ENCODE measurements around the gene DOCK11.
A peak's percentile ranks its signal among the peaks of the same experiment; 100 is the strongest.

DOCK11 gene

GRCh38 chrX:118630848-118631247 is 135.2 kb downstream of the DOCK11 start:
- no peak for DNase-seq (ENCODE audit: low spot score)

- no peak for DNase-seq (ENCODE audit: low spot score)
These were observed 136.0 kb downstream of the DOCK11 start for GRCh38 chrX:118631586-118631985.

- no peak for DNase-seq (ENCODE audit: low spot score)
These were observed 137.2 kb downstream of the DOCK11 start for GRCh38 chrX:118632862-118633261.

- DNase-seq (ENCODE audit: low spot score), result no peak
These were observed 137.9 kb downstream of the DOCK11 start for GRCh38 chrX:118633530-118633929.

GRCh38 chrX:118634336-118634735 is 138.7 kb downstream of the DOCK11 start:
- no peak for DNase-seq (ENCODE audit: low spot score)

- DNase-seq (ENCODE audit: low spot score), result peak; percentile 13
These were observed 142.4 kb downstream of the DOCK11 start for GRCh38 chrX:118637997-118638396.

GRCh38 chrX:118644378-118644777 is 148.8 kb downstream of the DOCK11 start:
- peak; percentile 34 for DNase-seq (ENCODE audit: low spot score)

- no peak for DNase-seq (ENCODE audit: low spot score)
These were observed 157.1 kb downstream of the DOCK11 start for GRCh38 chrX:118652717-118653116.

- DNase-seq (ENCODE audit: low spot score), result no peak
These were observed 158.7 kb downstream of the DOCK11 start for GRCh38 chrX:118654331-118654730.

GRCh38 chrX:118655561-118656246 is 160.1 kb downstream of the DOCK11 start:
- DNase-seq (ENCODE audit: low spot score), result no peak

- DNase-seq (ENCODE audit: low spot score), result no peak
These were observed 161.8 kb downstream of the DOCK11 start for GRCh38 chrX:118657413-118657812.

GRCh38 chrX:118660085-118660484 is 164.5 kb downstream of the DOCK11 start:
- DNase-seq (ENCODE audit: low spot score), result no peak

- no peak for DNase-seq (ENCODE audit: low spot score)
These were observed 169.6 kb downstream of the DOCK11 start for GRCh38 chrX:118665204-118665603.

- DNase-seq (ENCODE audit: low spot score), result no peak
These were observed 170.9 kb downstream of the DOCK11 start for GRCh38 chrX:118666521-118666920.

GRCh38 chrX:118669435-118669834 is 173.8 kb downstream of the DOCK11 start:
- no peak for DNase-seq (ENCODE audit: low spot score)

GRCh38 chrX:118675326-118675965 is 179.8 kb downstream of the DOCK11 start:
- DNase-seq (ENCODE audit: low spot score), result no peak

GRCh38 chrX:118675966-118676349 is 180.3 kb downstream of the DOCK11 start:
- no peak for DNase-seq (ENCODE audit: low spot score)

- no peak for DNase-seq (ENCODE audit: low spot score)
These were observed 181.7 kb downstream of the DOCK11 start for GRCh38 chrX:118677318-118677717.

GRCh38 chrX:118679290-118679689 is 183.7 kb downstream of the DOCK11 start:
- DNase-seq (ENCODE audit: low spot score), result no peak

GRCh38 chrX:118682258-118683014 is 186.8 kb downstream of the DOCK11 start:
- DNase-seq (ENCODE audit: low spot score), result no peak

- DNase-seq (ENCODE audit: low spot score), result no peak
These were observed 189.8 kb downstream of the DOCK11 start for GRCh38 chrX:118685393-118685792.

GRCh38 chrX:118688935-118689334 is 193.3 kb downstream of the DOCK11 start:
- DNase-seq (ENCODE audit: low spot score), result no peak

- no peak for DNase-seq (ENCODE audit: low spot score)
These were observed 198.2 kb downstream of the DOCK11 start for GRCh38 chrX:118693843-118694242.

Measured in HuH-7 (cell line).